CD14-positive monocyte (primary cell): ENCODE results near the gene ZNF668. TPM values are rescaled to one million over a fixed set of nuclear protein-coding genes. Genes with fewer than 3 reads are reported as not detected.

Experiments used
- DNase-seq, 3 donors: peaks; one replicate each; pipeline ENCODE4 v3.0.0-alpha.2; 2011 to 2022
- H2AFZ ChIP-seq: 2 replicates; pipeline ENCODE4 v1.6.0; 2012; ENCODE audit warnings: mild to moderate bottlenecking, low read depth, low read length, inconsistent platforms; ENCODE audit not compliant: insufficient read depth, poor library complexity, severe bottlenecking
- H3K27ac ChIP-seq, 2 donors: 1 replicate in 1 of 2; 2 replicates in 1 of 2; pipeline ENCODE4 v1.5.1; 2012 to 2013; ENCODE audit warnings: low read length in 2 of 2, control low read depth in 1 of 2, inconsistent platforms in 1 of 2, low read depth in 1 of 2, mild to moderate bottlenecking in 1 of 2
- H3K27me3 ChIP-seq, 2 donors: one replicate each; pipeline versions ENCODE4 v1.6.0 to v1.6.1; 2011 to 2013; ENCODE audit warnings: low read length in 2 of 2; ENCODE audit not compliant: control insufficient read depth in 2 of 2, insufficient read depth in 2 of 2
- H3K36me3 ChIP-seq, 2 donors: replicated peaks in 1 of 2; 1 replicate in 1 of 2; 2 replicates in 1 of 2; pipeline versions ENCODE4 v1.5.1 to v1.6.1; 2012 to 2013; ENCODE audit warnings: low read length in 2 of 2, control low read depth in 1 of 2, inconsistent platforms in 1 of 2, mild to moderate bottlenecking in 1 of 2; ENCODE audit not compliant: insufficient read depth in 2 of 2, control insufficient read depth in 1 of 2
- H3K4me1 ChIP-seq, 2 donors: 1 replicate in 1 of 2; 2 replicates in 1 of 2; pipeline versions ENCODE4 v1.5.1 to v1.6.1; 2012 to 2013; ENCODE audit warnings: low read length in 2 of 2, control low read depth in 1 of 2, inconsistent platforms in 1 of 2, mild to moderate bottlenecking in 1 of 2, moderate library complexity in 1 of 2; ENCODE audit not compliant: insufficient read depth in 2 of 2, control insufficient read depth in 1 of 2
- H3K4me2 ChIP-seq: replicated peaks from 2 replicates; pipeline ENCODE3; 2012; ENCODE audit warnings: low read length, moderate library complexity, mild to moderate bottlenecking; ENCODE audit not compliant: poor library complexity, severe bottlenecking; ENCODE audit errors: extremely low read depth
- H3K4me3 ChIP-seq, 3 experiments: fragments of 200-600 bp in 1 of 3; sonication (generic) in 1 of 3; replicated peaks in 1 of 3; 1 replicate in 2 of 3; 2 replicates in 1 of 3; pipeline ENCODE4 v1.5.1; 2011 to 2013; ENCODE audit warnings: low read length in 3 of 3, mild to moderate bottlenecking in 3 of 3, control low read depth in 2 of 3, low read depth in 2 of 3, inconsistent platforms in 1 of 3, moderate library complexity in 1 of 3
- H3K79me2 ChIP-seq: 2 replicates; pipeline ENCODE4 v1.6.0; 2012; ENCODE audit warnings: mild to moderate bottlenecking, control low read depth, inconsistent platforms, low read length, moderate library complexity; ENCODE audit not compliant: insufficient read depth
- H3K9ac ChIP-seq: 2 replicates; pipeline ENCODE4 v1.6.0; 2017; ENCODE audit warnings: low read length, mild to moderate bottlenecking; ENCODE audit not compliant: insufficient read depth, poor library complexity, severe bottlenecking
- H3K9me3 ChIP-seq, 2 donors: replicated peaks in 1 of 2; 1 replicate in 1 of 2; 2 replicates in 1 of 2; pipeline versions ENCODE4 v1.5.1 to v1.6.1; 2012 to 2013; ENCODE audit warnings: low read length in 2 of 2, control low read depth in 1 of 2; ENCODE audit not compliant: control insufficient read depth in 1 of 2, insufficient read depth in 1 of 2
- H4K20me1 ChIP-seq: 2 replicates; pipeline ENCODE4 v1.6.0; 2012; ENCODE audit warnings: mild to moderate bottlenecking, low read length, control low read depth, moderate library complexity; ENCODE audit not compliant: insufficient read depth
- H3K27ac Mint-ChIP-seq, 7 donors: one replicate each; pipeline ENCODE4 v1.8.0; 2020; ENCODE audit warnings: mild to moderate bottlenecking in 7 of 7, mixed read lengths in 7 of 7, moderate library complexity in 6 of 7, inconsistent platforms in 2 of 7
- H3K27me3 Mint-ChIP-seq, 3 donors: one replicate each; pipeline ENCODE4 v1.8.0; 2021 to 2022; ENCODE audit warnings: low read depth in 3 of 3, mild to moderate bottlenecking in 3 of 3, mixed read lengths in 3 of 3, moderate library complexity in 3 of 3, inconsistent platforms in 1 of 3
- H3K36me3 Mint-ChIP-seq, 2 donors: one replicate each; pipeline ENCODE4 v1.8.0; 2020; ENCODE audit warnings: mixed read lengths in 2 of 2, inconsistent platforms in 1 of 2, mild to moderate bottlenecking in 1 of 2
- H3K4me1 Mint-ChIP-seq: one replicate; pipeline ENCODE4 v1.8.0; 2020; ENCODE audit warnings: mild to moderate bottlenecking, mixed read lengths
- H3K4me3 Mint-ChIP-seq, 2 donors: one replicate each; pipeline ENCODE4 v1.8.0; 2020; ENCODE audit warnings: mild to moderate bottlenecking in 2 of 2, mixed read lengths in 2 of 2, moderate library complexity in 1 of 2
- H3K9me3 Mint-ChIP-seq, 7 donors: one replicate each; pipeline ENCODE4 v1.8.0; 2020 to 2022; ENCODE audit warnings: mixed read lengths in 7 of 7, mild to moderate bottlenecking in 6 of 7, moderate library complexity in 6 of 7, inconsistent platforms in 2 of 7
- WGBS: methylation state at CpG from one replicate; pipeline ENCODE4 v1.1.5; 2013; ENCODE audit warnings: missing lambda C conversion rate; ENCODE audit not compliant: insufficient coverage; 5-methylcytosine and 5-hydroxymethylcytosine counted together
- intact Hi-C, 2 donors: fragments of 100-400 bp; cut with micrococcal nuclease; formaldehyde crosslinking; loops; one replicate each; pipeline versions ENCODE4 v1.15.0 to v1.15.1; 2023
- polyA plus RNA-seq, 3 donors: library from polyadenylated mRNA; depleted of rRNA in 1 of 3; unstranded in 2 of 3; stranded (reverse) in 1 of 3; fragments of 300-500 nt in 2 of 3; fragments of >200 nt in 1 of 3; fragmentation: Illumina TruSeq in 2 of 3; gene quantifications; 1 replicate in 2 of 3; 2 replicates in 1 of 3; pipeline ENCODE4 v1.2.3, GENCODE V29; 2012 to 2021
- TF ChIP-seq, protein P1 (sequence below): fragments of 200-600 bp; IDR thresholded peaks from one replicate; pipeline ENCODE4 v1.8.0; 2022; ENCODE audit warnings: antibody characterized with exemption, mild to moderate bottlenecking

ZNF668 gene
- polyA plus RNA-seq, 3 donors, result 3.8 to 4.8 (median 4.5) TPM

DNA sequence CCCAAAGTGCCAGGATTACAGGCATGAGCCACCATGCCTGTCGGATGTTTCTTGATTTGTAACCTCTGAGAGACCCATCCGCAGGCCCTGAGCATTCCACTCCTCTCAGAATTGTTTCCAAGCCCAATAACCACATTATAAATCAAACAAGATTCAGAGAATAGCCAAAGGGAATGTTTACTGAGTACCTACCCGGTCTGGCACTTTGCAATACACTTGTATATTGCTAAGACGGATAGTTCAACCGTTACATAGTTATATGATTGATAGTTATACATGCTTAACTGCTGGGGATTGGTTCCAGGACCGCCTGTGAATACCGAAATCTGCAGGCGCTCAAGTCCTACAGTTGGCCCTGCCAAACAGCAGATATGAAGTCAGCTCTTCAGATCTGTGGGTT, 40.4 kb upstream of the ZNF668 start:
- H3K4me2 ChIP-seq, result peak overlapping the region; percentile 64
- H3K4me3 ChIP-seq, result peak overlapping the region in 1 of 3 experiments; percentile 61
- DNase-seq, result no peak
- no peak overlapping the region for H2AFZ ChIP-seq
- H3K27me3 ChIP-seq, result no peaks in the 10 kb centered on the region
- H3K4me1 Mint-ChIP-seq, result peaks cover 74% of the 10 kb centered on the region
- intact Hi-C loops, result loop anchor here (10.0 kb wide), 2 partner anchors 150 to 760 kb away; partner anchors contain the start of gene ZNF267 (in 1 of the 2)
- H3K9ac ChIP-seq, result no peak overlapping the region
- peak overlapping the region; percentile 89 to 98 for H3K27ac ChIP-seq
- peaks cover 71 to 80% of the 10 kb centered on the region in 2 donors for H3K4me1 ChIP-seq
- H3K27ac Mint-ChIP-seq, result peak overlapping the region; percentile 94 to 100 (median 98)
- H3K27me3 Mint-ChIP-seq, result peaks cover 0 to 2% (median 0%) of the 10 kb centered on the region in 3 donors
- TF ChIP-seq, protein P1, sequence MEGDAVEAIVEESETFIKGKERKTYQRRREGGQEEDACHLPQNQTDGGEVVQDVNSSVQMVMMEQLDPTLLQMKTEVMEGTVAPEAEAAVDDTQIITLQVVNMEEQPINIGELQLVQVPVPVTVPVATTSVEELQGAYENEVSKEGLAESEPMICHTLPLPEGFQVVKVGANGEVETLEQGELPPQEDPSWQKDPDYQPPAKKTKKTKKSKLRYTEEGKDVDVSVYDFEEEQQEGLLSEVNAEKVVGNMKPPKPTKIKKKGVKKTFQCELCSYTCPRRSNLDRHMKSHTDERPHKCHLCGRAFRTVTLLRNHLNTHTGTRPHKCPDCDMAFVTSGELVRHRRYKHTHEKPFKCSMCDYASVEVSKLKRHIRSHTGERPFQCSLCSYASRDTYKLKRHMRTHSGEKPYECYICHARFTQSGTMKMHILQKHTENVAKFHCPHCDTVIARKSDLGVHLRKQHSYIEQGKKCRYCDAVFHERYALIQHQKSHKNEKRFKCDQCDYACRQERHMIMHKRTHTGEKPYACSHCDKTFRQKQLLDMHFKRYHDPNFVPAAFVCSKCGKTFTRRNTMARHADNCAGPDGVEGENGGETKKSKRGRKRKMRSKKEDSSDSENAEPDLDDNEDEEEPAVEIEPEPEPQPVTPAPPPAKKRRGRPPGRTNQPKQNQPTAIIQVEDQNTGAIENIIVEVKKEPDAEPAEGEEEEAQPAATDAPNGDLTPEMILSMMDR, result no peak
- H3K9me3 Mint-ChIP-seq, result peaks cover 0 to 3% (median 0%) of the 10 kb centered on the region in 7 donors
- no peak overlapping the region for H3K4me3 Mint-ChIP-seq
- no peaks in the 10 kb centered on the region for H3K9me3 ChIP-seq
- peaks cover 51% of the 10 kb centered on the region for H3K79me2 ChIP-seq
- H3K36me3 ChIP-seq, result peaks cover 32 to 41% of the 10 kb centered on the region in 2 donors
- WGBS, result 86% methylated on average over 6 of the region's 8 CpGs
- peaks cover 40 to 49% of the 10 kb centered on the region in 2 donors for H3K36me3 Mint-ChIP-seq
- H4K20me1 ChIP-seq, result peaks cover 1% of the 10 kb centered on the region

DNA sequence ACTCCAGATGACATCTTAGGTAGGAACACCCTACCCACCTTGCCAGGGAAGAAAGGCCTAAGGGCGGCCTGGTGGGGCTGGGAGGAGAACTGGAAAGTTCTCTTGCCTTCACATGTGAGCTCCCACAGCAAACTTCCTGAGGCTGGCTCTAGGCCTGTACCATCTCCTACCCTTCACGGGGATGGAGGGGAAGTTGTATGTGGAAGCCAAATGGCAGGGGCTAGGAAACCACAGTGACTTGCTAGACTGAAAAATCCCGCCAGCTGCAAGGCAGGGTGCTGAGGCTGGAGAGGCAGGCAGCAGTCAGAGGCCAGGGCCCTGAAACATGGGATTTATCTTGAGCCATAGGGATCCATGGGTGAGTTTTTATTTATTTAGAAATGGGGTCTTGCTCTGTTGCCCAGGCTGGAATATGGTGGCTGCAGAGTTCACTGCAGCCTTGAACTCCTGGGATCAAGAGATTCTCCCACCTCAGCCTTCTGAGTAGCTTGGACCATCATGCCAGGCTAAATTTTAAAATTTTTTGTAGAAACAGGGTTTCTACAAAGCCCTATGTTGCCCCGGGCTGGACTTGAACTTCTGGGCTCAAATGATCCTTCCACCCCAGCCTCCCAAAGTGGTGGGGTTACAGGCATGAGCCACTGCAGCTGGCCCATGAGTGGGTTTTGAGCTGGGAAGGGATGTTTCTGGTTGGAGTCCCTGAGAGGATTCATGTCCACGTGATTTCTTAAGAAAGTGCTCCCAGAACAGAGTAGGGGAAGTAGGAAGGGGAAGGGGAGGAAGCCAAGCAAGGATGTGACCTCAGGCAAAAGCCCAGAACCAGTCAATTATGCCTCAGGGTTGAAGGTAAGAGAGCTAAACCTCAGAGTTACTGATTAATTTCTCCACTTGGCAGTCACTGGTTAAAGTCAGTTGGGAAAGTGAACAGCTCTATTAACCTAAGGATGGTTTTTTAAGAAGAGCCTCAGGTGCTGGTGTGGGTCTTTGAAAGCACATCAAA, 39.4 kb upstream of the ZNF668 start:
- peaks cover 34 to 38% of the 10 kb centered on the region in 2 donors for H3K36me3 ChIP-seq
- Mint-ChIP-seq H3K4me3 (peak overlapping the region; percentile 45 to 65), H3K4me1 (peaks cover 67% of the 10 kb centered on the region), H3K9me3 (peaks cover 0 to 3% (median 0%) of the 10 kb centered on the region in 7 donors), H3K27me3 (peaks cover 0 to 2% (median 0%) of the 10 kb centered on the region in 3 donors), H3K27ac (peak overlapping the region; percentile 94 to 100 (median 98)), H3K36me3 (peaks cover 36 to 42% of the 10 kb centered on the region in 2 donors)
- H4K20me1 ChIP-seq, result peaks cover 8% of the 10 kb centered on the region
- H3K4me1 ChIP-seq, result peaks cover 70 to 80% of the 10 kb centered on the region in 2 donors
- no peak overlapping the region for H3K9ac ChIP-seq
- no peak overlapping the region for H2AFZ ChIP-seq
- no peaks in the 10 kb centered on the region for H3K27me3 ChIP-seq
- H3K4me2 ChIP-seq, result peak overlapping the region; percentile 64
- H3K27ac ChIP-seq, result peak overlapping the region; percentile 89 to 98
- 0% methylated on average over 2 of the region's 5 CpGs for WGBS
- peak; percentile 77 to 95 (median 87) for DNase-seq
- intact Hi-C loops, result loop anchor here (2.0 to 10.0 kb wide), 4 partner anchors 29 to 761 kb away; partner anchors contain the start of genes FUS (in 1 of the 2) and ZNF267 (in 1 of the 2)
- H3K79me2 ChIP-seq, result peaks cover 55% of the 10 kb centered on the region
- TF ChIP-seq, protein P1, result no peak
- H3K9me3 ChIP-seq, result no peaks in the 10 kb centered on the region
- H3K4me3 ChIP-seq, result peak overlapping the region in 1 of 3 experiments; percentile 61
